GM18507 (cell line): ENCODE results near the gene MSANTD2.
A peak's percentile ranks its signal among the peaks of the same experiment; 100 is the strongest.

Experiments used
- DNase-seq: peaks from one replicate; pipeline ENCODE4 v3.0.0; 2011; ENCODE audit warnings: low read depth; ENCODE audit not compliant: insufficient read length; ENCODE audit errors: extremely low spot score
- FAIRE-seq: peaks from 2 replicates; lab custom pipeline; 2011; peaks lifted over from hg19 to GRCh38; lab: Jason Lieb, UNC

Gene MSANTD2

DNA sequence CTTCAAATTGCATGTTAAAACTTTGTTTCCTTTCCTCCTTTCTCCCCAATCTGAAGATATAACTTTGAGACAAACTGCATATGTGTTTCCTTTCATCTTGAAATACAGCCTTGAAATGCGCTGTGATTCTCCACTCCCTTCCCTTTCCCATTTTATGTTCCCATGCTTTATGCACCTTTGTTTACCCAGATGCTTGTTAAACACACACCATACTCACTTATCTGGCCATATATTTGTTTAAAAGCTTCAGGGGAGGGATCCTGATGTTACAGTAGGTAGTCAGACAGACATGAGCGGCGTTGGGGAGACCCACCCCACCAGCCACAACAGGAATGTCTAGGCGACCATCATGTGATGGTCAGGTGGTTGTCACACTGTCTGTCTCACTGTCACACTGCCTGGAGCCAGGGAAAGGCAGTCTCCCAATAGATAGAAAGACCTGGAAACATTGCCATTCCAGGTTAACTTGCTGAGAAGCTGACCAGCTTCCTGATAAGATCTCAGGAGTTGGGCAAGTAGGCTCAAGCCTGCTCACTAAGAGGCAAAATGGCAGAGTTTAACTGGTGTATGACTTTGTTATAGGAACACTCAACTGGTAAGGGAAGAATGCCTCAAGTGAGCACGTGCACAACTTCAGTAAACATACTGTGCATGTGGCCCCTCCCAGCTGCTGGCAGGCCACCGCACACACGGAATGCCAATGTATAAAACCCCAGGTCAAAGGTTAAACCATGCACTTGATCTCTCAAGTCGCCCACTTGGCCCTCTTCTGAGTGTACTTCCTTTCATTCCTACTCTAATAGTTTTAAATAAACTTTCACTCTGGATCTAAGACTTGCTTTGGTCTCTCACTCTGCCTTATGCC, 23.5 kb upstream of the MSANTD2 start:
- DNase-seq (no peak), FAIRE-seq (no peak)

DNA sequence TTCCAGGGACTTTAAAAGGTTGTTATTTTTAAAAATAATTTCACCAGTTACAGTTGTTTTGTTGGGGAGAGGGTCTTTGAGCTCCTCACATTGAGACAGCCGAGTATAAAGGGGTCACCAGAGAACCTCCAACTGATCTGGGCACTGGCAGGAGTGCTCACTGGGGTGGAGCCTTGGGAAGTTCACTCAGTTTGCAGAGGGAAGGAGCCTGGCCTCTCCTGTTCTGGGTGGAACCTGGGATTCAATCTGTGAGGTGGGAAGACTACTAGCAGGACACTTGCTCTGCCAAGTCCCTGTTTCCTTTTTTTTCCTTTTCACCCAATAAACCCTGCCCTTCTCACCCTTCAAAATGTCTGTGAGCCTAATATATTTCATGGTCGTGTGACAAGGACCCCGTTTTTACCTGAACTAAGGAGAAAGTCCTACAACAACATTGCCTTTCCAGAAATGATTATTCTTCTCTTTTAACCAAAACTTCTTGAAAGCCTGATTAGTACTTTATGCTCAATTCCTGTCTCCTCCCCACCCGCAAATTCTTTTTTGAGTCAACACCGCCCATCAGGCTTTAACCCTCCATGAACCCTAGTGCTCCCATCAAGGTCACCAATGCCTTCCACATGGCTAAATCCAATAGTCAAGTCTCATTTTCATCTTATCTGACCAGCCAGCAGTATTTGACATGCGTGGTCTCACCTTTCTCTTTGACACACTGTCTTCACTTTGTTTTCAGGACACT, 22.0 kb upstream of the MSANTD2 start:
- DNase-seq, result no peak
- no peak for FAIRE-seq

DNA sequence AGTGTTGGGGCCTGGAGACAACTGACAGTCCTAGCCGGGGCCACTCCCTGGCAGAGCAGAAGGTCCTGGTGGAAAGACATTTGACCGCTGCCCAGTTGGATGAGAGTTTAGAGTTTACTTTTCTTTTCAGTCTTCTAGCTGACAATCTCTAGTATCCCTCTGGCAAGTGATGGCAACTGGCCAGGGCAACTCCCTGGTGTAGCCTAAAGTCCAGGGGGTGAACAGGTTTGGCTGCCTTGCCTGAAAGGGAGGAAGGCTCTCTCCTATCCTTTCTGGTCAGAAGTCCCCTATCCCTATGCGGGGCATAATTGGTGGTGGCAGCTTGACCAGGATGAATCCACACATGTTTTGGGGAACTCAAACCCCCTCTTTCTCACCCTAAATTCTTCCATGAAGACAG, 16.8 kb upstream of the MSANTD2 start:
- FAIRE-seq, result no peak

DNA sequence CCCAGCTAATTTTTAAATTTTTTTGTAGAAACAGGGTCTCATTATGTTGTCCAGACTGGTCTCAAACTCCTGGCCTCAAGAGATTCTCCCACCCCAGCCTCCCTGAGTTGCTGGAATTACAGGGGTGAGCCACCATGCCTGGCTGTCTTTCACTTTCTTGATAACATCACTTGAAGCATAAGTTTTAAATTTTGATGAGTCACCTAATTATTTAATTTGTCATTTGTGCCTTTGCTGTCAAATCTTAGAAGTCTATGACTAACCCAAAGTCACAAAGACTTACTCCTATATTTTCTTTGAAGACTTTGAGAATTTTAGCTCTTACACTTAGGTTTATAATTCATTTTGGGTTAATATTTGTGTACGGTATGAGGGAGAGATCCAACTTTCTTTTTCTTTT, 14.5 kb upstream of the MSANTD2 start:
- FAIRE-seq, result no peak
- DNase-seq, result no peak

More for the DNA sequence above, 16.8 kb upstream of the MSANTD2 start:
- DNase-seq, result no peak

DNA sequence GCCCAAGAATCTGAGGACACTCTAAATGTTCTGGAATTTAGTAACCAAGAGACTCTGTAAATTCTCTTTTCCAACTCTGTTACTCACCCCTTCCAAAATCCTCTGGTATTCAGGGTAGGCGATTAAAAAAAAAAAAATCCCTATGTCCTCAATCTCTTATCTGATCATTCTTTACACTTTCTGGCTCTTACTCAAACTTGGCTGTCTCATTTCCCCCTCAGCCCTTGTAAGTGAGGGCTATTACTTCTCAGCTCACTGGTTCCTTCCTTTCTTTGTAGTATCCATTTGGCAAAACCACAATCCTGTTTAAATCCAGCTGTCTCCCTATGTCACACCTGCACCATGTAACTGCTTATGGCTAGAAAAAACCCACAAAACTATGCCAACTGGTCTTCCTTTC, 12.7 kb upstream of the MSANTD2 start:
- DNase-seq, result no peak

DNA sequence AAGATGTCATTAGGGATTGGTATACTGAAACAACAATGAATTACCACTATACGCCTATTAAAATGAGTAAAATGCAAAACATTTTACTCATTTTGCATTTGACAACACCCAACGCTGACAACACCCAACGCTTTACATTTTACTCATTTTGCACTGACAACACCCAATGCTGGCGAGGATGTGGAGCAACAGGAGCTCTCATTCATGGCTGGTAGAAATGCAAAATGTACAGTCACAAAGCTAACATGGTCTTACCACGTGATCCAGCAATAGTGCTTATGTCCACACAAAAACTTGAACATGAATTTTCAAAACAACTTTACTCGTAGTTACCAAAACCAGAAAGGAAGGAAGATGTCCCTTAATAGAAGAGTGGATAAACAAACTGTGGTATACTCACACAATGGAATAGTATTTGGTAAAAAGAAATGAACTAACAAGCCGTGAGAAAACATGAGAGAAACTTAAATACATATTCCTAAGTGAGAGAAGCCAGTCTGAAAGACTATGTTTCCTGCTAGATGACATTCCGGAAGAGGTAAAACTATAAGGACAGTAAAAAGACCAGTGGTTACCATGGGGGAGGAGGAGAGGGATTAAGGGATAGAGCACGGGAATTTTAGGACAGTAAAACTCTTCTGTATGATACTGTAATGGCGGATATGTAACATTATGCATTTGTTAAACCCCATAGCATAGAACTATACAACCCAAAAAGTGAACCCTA, 11.4 kb upstream of the MSANTD2 start:
- DNase-seq, result no peak
- FAIRE-seq, result no peak

More for the DNA sequence above, 12.7 kb upstream of the MSANTD2 start:
- FAIRE-seq, result no peak

DNA sequence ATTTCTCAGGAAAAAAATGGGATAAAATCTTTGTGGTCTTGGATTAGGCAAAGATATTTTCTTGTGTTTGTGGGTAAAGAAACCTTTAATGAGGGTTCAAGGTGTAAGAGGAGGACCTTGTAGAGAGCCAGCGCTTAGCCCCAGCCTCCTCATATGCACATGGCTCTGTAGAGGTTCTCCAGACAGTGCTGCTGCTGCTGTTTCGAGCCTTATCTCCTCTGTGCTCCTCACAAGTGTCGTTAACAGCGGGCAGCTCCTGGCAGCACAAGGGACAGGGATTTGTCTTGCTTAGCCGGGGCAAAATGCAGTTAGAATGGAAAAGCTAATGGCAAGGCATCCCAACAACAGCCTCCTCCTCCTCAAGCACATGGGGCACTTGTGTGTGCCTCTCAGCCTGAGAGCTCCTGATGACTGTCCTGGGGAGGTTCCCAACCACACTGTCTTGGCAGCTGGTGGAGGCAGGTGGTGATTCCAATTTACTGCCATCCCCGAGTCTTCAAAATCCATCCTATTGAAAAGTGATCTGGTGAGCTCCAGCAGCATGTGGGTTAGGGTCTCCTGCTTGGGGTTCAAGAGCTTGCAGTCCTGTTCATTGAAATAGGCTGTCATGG, 7.6 kb upstream of the MSANTD2 start:
- DNase-seq (no peak), FAIRE-seq (no peak)

DNA sequence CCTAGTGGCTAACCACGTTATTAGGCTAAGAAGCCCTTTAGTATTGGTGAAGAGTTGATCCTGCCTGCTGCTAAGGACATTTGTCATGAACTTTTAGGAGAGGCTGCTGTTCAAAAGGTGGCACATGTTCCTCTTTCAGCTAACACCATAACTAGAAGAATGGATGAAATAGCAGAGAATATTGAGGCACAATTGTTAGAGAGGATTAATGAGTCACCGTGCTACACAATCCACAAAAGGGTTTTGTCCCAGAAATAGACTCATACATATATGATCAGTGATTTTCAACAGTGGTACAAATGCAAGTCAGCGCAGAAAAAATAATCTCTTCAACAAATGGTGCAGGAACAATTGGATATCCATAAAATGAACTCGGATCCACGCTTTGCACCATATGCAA, 7.0 kb upstream of the MSANTD2 start:
- FAIRE-seq (no peak), DNase-seq (no peak)

DNA sequence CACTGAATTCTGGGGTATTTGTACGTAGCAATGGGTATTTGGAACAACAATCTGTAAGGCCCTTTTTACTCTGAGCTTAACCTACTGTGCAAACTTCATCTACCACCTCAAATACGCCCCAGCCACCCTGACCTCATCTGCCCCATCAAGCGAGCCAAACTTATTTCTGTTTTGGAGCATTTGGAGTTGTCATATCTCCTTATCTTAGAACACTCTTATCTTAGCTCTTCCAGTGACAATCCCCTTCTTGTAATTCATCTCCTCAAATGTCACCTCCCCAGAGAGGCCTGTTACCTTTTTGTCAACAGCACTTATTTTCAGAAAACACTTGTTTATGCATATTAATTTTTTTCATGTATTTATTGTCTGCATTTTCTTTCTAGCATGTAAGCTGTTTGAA, 4.7 kb upstream of the MSANTD2 start:
- FAIRE-seq (no peak), DNase-seq (no peak)

DNA sequence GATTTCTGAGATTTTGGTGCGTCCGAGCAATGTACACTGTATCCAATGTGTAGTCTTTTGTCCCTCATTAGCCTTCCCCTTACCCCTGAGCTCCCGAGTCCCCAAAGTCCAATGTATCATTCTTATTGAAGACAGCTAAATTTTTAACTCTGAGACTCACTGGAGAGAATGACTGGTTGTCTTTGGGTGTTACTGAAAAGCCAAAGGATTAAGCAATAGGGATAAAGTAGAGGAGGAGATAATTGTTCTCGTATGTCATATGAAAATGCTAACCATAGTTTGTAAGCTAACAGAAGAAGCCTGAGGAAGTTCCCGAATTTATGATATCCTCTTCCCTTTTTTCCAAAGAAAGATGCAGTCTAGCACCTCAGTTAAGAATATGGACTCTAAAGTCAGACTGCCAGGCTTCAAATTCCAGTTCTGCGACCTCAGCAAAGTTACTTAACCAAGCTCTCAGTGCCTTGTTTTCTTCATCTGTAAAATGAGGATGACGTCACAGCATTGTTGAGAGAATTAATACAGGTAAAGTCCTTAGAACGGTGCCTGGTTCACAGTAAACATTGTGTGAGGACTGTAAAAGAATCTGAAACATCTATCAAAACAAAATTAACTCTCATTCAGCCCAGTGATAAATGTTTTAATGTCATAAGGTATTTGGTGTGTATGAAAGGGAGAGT, 1.6 kb upstream of the MSANTD2 start:
- DNase-seq (no peak), FAIRE-seq (no peak)

DNA sequence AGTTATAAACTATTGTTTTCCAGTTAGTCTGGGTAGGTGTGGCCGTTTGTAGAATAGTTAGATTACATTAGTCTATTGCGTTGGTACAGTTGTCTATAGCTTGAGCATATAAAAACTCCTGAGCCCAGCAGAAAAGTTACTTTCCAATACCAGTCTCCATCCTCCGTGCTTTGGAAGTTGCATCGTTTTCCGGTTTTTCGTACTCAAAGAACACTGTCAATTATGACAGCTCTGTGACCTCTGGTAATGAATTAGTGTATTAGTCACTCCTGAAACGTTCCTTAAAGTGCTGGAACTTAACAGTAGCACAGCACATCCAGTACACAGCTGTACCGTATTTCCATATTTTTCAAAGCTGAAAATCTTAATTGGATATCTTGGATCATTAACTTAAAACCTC, 808 bp upstream of the MSANTD2 start:
- FAIRE-seq (no peak), DNase-seq (no peak)

DNA sequence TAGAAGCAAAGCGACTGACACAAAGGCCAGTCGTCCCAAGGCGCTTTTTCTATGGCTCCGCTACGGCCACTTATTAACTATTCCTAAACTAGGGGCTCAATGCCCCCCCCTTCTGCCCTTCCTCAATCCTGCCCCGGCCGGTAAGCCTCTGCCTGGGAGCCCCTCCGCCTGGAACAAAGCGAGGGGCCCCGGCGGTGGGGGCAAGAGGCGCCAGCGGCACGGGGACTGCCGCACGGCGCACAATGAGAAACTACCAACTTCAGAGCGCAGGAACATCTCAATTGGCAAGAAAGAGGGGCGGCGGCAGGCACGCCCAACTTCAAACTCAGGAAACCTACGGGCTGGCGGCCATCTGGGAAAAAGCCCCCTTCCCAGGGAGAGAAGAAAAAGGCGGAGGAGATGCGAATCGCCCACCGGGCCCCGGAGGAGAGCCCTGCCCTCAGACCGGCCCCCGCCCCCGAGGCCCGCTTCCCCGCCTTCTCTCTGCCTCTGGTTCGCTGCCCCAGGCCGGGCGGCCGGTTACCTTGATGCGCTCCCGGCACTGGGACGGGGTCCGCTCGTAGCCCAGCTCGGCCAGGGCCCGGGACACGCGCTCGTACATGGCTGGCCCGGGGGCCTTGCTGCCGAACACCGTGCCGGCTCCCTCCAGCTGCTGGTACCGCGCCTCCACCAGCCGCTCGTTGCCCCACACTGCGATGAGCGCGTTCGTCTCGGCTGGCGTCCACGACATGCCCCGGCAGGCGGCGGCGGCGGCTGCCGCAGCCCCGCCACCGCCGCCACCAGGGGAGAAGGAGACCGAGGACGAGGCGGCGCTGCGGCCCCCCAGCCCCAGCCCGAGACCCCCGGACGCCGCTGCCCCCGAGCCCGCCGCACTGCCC, 619 bp downstream of the MSANTD2 start:
- FAIRE-seq, result no peak

DNA sequence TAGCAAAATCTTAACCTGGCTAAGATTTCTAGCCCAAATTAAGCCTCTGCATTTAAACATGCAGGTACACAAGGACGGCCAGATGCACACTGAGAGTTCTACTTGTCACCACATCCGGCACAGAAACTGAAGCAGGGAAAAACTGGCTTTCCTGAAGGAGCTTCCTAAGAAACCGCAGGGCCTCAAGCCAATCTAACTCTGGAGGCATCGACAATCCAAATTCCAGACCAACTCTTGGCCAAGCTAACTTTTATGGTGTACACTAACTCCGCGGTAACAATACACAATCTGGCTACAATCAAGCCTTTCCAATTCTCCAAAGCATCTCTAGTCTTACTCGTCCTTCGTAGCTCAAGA, 1.2 kb downstream of the MSANTD2 start:
- FAIRE-seq (peak; percentile 31), DNase-seq (no peak)

More for the DNA sequence above, 619 bp downstream of the MSANTD2 start:
- no peak for DNase-seq

DNA sequence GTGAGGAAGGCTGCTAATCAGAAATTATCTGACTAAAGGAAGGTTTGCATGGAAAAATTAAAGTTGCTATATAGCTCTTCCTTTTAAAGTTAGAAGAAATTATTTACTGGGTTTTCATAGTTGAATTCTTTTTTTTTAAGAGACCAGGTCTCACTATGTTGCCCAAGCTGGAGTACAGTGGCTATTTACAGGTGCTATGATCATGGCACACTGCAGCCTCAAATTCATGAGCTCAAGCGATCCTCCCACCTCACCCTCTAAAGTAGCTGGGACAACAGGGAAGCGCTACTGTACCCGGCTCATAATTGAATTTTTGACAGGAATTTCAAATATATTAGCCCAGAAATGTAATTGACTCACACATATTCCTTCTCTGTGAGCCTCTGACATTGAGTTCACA, 3.9 kb downstream of the MSANTD2 start:
- no peak for FAIRE-seq
- no peak for DNase-seq

DNA sequence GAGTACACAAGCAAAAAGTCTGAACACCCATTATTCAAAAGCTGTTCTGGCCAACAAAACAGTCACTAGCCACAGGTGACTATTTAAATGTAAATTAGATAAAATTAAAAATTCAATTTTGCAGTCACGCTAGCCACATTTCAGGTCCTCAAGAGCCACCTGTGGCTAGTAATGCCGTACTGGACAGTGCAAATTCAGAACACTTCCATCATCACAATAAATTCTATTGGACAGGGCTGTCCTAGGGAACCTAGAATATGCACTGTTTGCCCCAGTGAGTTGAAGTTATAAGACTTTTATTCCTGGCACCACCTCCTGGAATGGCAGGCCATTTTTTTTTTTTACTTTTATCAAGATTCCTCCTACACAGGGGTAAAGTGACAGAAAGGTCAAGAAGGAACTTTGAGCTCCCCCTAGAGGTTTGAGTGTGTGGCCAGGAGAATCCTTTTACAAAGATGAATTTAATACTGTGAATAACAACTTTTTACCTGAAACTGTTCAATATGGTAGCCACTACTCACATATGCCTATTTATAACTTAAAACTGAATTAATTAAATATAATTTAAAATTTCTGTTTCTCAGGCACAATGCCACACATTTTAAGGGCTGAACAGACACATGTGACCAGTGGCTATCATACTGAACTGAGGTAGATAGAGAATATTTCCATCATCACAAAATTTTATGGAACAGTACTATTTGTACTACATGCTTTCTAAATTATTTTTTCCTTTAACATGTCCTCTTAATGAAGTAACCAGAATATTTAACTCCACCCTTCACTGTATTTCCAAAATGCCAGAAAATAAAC, 6.5 kb downstream of the MSANTD2 start:
- FAIRE-seq (peak; percentile 82), DNase-seq (no peak)

DNA sequence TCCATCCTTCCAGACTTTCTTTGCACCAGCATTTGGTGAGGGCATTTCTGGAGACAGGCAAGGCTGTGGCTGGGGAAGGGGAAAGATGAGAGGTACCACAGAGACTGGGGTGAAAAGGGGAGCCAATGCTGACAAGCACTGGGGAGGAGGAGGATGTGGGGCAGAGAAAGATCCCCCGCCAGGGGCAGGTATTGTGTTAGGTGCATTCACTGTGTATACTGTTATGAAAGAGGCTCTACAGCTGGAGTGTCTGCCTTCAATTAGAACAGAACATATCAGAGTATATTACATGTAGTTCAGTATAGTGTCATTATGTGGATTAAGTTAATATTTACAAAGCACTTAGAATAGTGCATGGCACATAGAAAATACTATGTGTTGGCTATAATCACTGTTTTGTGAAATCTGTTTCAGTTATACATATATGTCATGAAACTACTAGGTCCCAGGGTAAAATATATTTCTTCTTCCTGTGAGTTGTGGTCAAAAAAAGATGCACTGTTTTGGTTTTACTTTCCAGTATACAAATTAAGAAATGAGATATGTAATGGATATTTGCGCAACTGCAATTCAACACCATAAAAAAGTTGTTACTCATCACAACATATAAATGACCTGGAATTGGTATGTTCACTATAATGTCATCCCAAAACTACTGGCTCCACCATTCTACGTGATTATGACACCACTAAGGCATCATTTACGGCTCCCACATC, 8.4 kb downstream of the MSANTD2 start:
- FAIRE-seq (peak; percentile 46), DNase-seq (no peak)

DNA sequence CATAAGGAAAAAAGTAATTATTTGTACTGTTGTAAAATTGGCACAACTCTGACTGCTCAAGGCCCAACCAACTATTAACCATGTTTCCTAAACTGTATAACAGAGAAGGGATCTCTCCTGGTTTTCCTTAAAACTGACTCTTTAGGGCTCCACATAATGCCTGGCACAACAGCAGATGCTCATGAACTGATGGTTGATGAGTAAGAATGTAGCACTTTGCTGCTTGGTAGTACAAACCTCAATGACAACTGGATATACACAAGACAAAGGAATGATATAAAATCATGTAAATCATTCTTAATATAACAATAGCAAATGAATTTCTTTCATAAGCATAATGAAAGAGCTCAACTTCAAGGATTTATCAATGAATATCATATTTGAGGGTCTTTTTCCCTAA, 11.7 kb downstream of the MSANTD2 start:
- no peak for FAIRE-seq

More for the DNA sequence above, 11.7 kb downstream of the MSANTD2 start:
- DNase-seq, result no peak
